ENCODE results near the gene MAST4. TPM values are rescaled to one million over a fixed set of nuclear protein-coding genes. Genes with fewer than 3 reads are reported as not detected.

The MAST4 gene
- total and polyA plus RNA-seq, 2 donors (not counting 1 experiment from before 2014, with no cell fraction given), result 2.5 to 57.1 TPM

DNA sequence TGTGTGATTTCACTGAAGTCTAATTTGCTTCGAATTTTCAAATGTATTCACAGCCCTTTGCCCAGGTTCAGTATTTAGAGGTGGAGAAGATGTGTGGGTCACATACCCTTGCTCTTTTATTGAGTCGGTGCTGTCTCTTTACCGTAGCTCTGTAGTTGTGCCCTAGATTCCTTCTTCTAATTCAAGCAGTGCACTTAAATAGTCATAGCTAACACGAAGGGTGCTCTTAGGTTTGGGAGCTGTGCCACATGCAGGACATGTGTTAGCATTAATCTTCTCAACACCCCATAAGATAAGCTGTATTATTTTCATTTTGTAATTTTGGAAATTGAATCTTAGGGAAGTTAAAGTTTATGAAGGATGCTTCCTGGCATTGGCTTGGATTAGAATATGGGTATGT lies 293.3 kb downstream of the MAST4 start:
- TF ChIP-seq, protein P1, sequence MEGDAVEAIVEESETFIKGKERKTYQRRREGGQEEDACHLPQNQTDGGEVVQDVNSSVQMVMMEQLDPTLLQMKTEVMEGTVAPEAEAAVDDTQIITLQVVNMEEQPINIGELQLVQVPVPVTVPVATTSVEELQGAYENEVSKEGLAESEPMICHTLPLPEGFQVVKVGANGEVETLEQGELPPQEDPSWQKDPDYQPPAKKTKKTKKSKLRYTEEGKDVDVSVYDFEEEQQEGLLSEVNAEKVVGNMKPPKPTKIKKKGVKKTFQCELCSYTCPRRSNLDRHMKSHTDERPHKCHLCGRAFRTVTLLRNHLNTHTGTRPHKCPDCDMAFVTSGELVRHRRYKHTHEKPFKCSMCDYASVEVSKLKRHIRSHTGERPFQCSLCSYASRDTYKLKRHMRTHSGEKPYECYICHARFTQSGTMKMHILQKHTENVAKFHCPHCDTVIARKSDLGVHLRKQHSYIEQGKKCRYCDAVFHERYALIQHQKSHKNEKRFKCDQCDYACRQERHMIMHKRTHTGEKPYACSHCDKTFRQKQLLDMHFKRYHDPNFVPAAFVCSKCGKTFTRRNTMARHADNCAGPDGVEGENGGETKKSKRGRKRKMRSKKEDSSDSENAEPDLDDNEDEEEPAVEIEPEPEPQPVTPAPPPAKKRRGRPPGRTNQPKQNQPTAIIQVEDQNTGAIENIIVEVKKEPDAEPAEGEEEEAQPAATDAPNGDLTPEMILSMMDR (IDR thresholded peaks at IDR 0.05), result no peak
- TF ChIP-seq EZH2 (IDR thresholded peaks at IDR 0.05; ENCODE audit: borderline replicate concordance, insufficient read depth, low read depth, low read length, poor library complexity, severe bottlenecking), result no peak
- intact Hi-C loops (cut with micrococcal nuclease), result no loop called here
- CTCF ChIA-PET, result no interaction called here
- Mint-ChIP-seq H3K27me3 (peaks cover 7% of the 10 kb centered on the region), H3K27ac (no peak overlapping the region), H3K4me1 (peaks cover 2% of the 10 kb centered on the region), H3K4me3 (no peak overlapping the region), H3K9me3 (ENCODE audit: insufficient read depth) (no peaks in the 10 kb centered on the region)
- ATAC-seq (ENCODE audit: low read depth), result no peak
- POLR2A ChIA-PET, result no interaction called here
- WGBS (ENCODE audit: insufficient coverage), result 100% methylated on average over 2 of the region's 4 CpGs
- DNase-seq, result no peak
- no peaks in the 10 kb centered on the region for H3K9me3 ChIP-seq (ENCODE audit: control extremely low read depth in 1 of 3, control insufficient read depth in 2 of 3, insufficient read depth in 1 of 3, low read length in 2 of 3)
- no peaks in the 10 kb centered on the region for H3K4me1 ChIP-seq (ENCODE audit: control insufficient read depth in 2 of 2, insufficient read depth in 2 of 2, low read length in 2 of 2)
- no peak overlapping the region for H2AFZ ChIP-seq (ENCODE audit: insufficient read depth, low read depth, low read length, poor library complexity, severe bottlenecking)
- H3K9ac ChIP-seq (ENCODE audit: low read length), result no peak overlapping the region
- no peaks in the 10 kb centered on the region for H3K36me3 ChIP-seq (replicated peaks in 1 of 2; ENCODE audit: control extremely low read depth in 1 of 2, control insufficient read depth in 1 of 2, extremely low read depth in 1 of 2, insufficient read depth in 2 of 2, low read length in 1 of 2)
- H4K20me1 ChIP-seq (ENCODE audit: control insufficient read depth, insufficient read depth, low read length, poor library complexity, severe bottlenecking), result no peaks in the 10 kb centered on the region
- no peak overlapping the region for H3K4me3 ChIP-seq (ENCODE audit: control extremely low read depth in 1 of 5, extremely low read depth in 1 of 5, insufficient read depth in 1 of 5, low read depth in 2 of 5, low read length in 4 of 5)
- H3K27me3 ChIP-seq (replicated peaks in 1 of 4; ENCODE audit: control extremely low read depth in 1 of 4, control insufficient read depth in 3 of 4, insufficient read depth in 4 of 4, low read length in 3 of 4), result no peaks in the 10 kb centered on the region
- no peak overlapping the region for H3K27ac ChIP-seq (ENCODE audit: low read length in 2 of 2)
- no peak overlapping the region for H3K4me2 ChIP-seq (replicated peaks; ENCODE audit: low read depth, low read length, poor library complexity, severe bottlenecking)
- H3K79me2 ChIP-seq (ENCODE audit: control insufficient read depth, insufficient read depth, low read length), result no peaks in the 10 kb centered on the region

DNA sequence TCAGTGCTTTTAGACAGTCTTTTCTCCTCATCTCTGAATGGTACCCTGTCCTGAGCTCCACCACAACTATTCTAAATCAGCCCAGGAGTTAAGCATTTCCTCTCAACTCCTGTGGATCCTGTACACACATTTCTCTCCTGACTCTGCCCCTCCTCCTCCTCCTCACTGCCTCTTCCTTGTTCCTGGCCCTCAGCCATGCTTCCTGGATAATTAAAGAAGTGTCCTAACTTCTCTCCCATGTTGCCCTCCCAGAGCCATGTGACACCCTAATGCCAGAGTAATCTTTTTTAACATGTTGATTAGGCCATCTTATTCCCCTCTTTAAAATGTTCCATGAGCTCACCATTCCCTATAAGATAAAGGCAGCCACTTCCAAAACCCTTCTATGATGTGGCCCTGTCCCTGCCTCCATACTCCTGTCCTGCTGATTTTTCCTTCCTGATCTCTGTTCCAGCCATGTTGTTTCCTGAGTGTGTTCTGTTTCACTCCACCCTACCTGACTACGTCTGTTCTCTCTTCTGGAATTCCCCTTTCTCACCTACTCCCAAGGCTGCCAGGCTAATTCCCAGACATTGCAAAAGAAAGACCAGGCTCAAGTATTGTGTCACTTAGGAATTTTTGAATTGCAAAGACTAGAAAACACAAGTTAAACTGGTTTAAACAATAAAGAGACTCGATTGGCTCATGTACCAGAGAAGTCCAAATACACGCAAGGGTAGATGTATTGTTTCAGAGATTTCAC lies 295.2 kb downstream of the MAST4 start:
- Mint-ChIP-seq H3K27me3 (peaks cover 13% of the 10 kb centered on the region), H3K4me1 (peaks cover 2% of the 10 kb centered on the region), H3K9me3 (ENCODE audit: insufficient read depth) (no peaks in the 10 kb centered on the region), H3K4me3 (no peak overlapping the region), H3K27ac (no peak overlapping the region)
- Histone ChIP-seq H3K4me1 (ENCODE audit: control insufficient read depth in 2 of 2, insufficient read depth in 2 of 2, low read length in 2 of 2) (no peaks in the 10 kb centered on the region), H3K27me3 (replicated peaks in 1 of 4; ENCODE audit: control extremely low read depth in 1 of 4, control insufficient read depth in 3 of 4, insufficient read depth in 4 of 4, low read length in 3 of 4) (no peaks in the 10 kb centered on the region), H3K79me2 (ENCODE audit: control insufficient read depth, insufficient read depth, low read length) (no peaks in the 10 kb centered on the region), H4K20me1 (ENCODE audit: control insufficient read depth, insufficient read depth, low read length, poor library complexity, severe bottlenecking) (no peaks in the 10 kb centered on the region), H3K4me3 (ENCODE audit: control extremely low read depth in 1 of 5, extremely low read depth in 1 of 5, insufficient read depth in 1 of 5, low read depth in 2 of 5, low read length in 4 of 5) (no peak overlapping the region), H3K27ac (ENCODE audit: low read length in 2 of 2) (no peak overlapping the region), H3K36me3 (replicated peaks in 1 of 2; ENCODE audit: control extremely low read depth in 1 of 2, control insufficient read depth in 1 of 2, extremely low read depth in 1 of 2, insufficient read depth in 2 of 2, low read length in 1 of 2) (no peaks in the 10 kb centered on the region), H3K9me3 (ENCODE audit: control extremely low read depth in 1 of 3, control insufficient read depth in 2 of 3, insufficient read depth in 1 of 3, low read length in 2 of 3) (no peaks in the 10 kb centered on the region), H3K4me2 (replicated peaks; ENCODE audit: low read depth, low read length, poor library complexity, severe bottlenecking) (no peak overlapping the region), H2AFZ (ENCODE audit: insufficient read depth, low read depth, low read length, poor library complexity, severe bottlenecking) (no peak overlapping the region), H3K9ac (ENCODE audit: low read length) (no peak overlapping the region)
- intact Hi-C loops (cut with micrococcal nuclease), result no loop called here
- no peak for TF ChIP-seq EZH2 (IDR thresholded peaks at IDR 0.05; ENCODE audit: borderline replicate concordance, insufficient read depth, low read depth, low read length, poor library complexity, severe bottlenecking)
- TF ChIP-seq, protein P1 (IDR thresholded peaks at IDR 0.05), result no peak
- ATAC-seq (ENCODE audit: low read depth) (no peak), DNase-seq (no peak)
- CTCF ChIA-PET, result no interaction called here
- POLR2A ChIA-PET, result no interaction called here
- 100% methylated on average over 3 of the region's 3 CpGs for WGBS (ENCODE audit: insufficient coverage)

Data from B cell (primary cell).